GM18909 (cell line): ENCODE results near the gene PDLIM7.
"Not testable (repeated sequence)": the region's sequence is repeated elsewhere in the genome, so short reads cannot be mapped to it uniquely, and the experiment has no call there.

ENCODE experiments used
- ATAC-seq: cut with Tn5 transposase; IDR thresholded peaks from one replicate; pipeline ENCODE4 v1.9.1; 2021; ENCODE audit warnings: mild to moderate bottlenecking; ENCODE audit not compliant: unreplicated experiment, poor library complexity

The PDLIM7 gene

DNA sequence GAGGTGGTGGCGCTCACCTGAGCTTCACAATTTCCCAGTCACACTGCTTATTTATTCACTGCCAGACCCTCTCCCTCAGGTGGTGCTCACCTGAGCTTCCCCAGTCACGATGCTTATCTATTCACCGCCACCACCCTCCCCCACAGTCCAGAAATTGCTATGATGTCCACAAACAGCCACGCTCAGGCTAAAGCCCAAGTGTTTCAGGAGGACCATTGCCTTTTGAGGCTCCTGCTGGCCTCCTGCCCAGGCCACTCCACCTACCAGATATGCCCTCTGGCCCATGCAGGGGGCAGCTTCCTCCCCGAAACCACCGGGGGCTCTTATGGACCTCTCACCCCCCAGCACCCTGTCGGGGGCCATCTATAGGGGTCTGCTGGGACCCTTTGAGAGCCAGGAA, 4.6 kb downstream of the PDLIM7 start:
- ATAC-seq = no peak

DNA sequence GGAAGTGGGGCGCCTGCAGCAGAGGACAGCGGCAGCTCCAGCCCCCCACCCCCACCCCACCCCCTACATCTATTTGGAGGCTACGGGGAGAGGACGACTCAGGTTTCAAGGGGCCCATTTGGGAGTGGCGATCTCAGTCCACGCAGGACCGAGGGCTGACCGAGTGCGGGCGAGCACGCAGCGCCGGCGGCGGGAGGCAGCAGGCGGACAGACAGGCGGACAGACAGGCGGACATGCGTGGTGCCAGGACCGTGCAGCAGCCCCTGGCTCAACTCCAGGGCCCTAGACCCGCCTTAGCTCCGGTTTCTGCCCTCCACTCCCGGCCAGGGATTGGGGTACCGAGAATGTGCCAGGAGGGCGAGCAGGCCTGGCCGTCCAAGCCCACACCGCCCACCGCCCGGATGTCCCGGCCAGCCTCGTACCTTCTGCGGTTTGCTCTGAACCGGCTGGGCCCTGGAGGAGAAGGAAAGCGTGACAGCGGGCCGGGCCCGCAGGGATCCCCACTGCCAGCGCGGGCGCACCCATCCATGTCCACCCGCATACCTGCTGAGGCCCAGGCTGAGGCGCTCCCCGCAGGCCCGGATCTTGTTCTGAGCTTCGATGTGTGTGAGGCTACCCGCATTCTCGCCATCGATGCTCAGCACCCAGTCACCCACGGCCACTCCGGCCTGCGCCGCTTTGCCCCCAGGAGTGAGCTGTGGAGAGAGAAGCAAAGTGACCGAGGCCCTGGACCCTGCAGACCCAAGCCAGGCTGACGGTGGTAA, 5.2 kb downstream of the PDLIM7 start:
- no peak for ATAC-seq

DNA sequence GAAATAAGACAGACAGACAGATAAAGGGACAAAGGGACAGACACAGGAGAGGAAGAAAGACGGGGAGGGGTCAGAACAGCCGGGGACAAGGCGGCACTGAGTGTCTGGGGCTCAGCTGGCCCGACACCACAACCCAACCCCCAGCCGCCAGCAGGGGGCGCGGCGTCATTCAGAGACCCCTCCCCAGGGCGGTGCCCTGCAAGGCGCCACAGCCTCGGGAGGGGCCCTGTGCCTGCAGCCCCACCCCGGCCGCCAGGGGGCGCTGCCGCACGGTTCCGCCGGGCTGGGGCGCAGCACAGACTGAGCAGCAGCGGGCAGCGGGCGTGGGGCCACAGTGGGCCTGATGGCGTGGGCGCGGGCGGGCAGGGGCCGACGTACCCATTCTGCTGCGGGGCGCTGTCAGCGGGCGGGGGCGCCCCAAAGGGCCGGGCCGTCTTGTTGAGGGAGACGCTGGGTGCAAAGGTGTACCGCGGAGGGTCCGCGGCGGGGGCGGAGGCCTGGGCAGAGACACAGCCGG, 5.9 kb downstream of the PDLIM7 start:
- ATAC-seq = no peak

DNA sequence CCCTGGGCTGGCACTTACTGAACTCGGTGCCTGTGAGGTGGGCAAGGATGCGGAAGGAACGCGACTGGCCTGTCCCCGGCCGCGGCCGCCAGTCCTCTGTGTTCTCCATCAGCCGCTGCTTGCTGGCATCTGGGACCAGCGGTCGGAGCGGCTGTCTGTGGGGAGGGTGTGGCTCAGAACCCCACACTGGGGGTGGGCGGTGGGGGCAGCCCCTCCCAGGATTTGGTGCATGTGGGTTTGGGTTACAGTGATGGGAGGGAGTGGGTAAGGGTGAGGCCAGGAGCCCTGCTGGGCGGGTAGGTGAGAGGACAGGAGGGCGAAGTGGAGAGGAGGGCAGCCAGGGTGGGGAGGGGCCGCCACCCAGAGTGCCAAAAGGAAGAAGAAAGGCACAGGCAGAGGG, 6.4 kb downstream of the PDLIM7 start:
- ATAC-seq = no peak

DNA sequence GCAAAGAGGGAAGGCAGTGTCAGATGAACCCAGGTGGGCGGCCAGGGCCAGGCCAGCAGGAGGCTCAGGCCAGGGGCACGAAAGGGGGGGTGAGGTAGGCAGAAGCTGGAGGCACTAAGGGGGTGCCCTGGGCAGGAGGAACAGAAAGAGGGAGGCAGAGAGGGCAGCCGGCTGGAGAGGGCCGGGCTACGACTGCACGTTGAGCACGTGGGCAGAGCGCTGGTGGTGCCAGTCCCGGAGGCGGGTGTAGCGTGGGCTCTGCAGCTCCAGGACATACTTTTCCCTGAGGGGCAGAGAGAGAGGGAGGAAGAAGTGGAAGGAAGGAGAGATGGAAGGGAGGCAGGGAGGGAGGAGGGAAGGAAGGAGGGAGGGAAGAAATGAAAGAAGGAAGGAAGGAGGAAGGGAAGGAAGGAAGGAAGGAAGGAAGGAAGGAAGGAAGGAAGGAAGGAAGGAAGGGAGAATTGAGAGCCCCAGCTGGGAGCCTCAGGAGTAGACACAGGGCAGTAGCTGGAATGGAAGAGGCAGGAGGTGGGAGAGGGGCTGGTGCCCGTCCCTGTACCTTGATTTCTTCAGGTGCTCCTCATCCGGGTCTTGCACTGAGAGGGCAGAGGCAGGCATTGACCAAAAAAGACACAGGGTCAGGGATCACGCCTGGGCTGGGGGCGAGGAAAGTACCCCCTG, 7.0 kb downstream of the PDLIM7 start:
- ATAC-seq = no peak

DNA sequence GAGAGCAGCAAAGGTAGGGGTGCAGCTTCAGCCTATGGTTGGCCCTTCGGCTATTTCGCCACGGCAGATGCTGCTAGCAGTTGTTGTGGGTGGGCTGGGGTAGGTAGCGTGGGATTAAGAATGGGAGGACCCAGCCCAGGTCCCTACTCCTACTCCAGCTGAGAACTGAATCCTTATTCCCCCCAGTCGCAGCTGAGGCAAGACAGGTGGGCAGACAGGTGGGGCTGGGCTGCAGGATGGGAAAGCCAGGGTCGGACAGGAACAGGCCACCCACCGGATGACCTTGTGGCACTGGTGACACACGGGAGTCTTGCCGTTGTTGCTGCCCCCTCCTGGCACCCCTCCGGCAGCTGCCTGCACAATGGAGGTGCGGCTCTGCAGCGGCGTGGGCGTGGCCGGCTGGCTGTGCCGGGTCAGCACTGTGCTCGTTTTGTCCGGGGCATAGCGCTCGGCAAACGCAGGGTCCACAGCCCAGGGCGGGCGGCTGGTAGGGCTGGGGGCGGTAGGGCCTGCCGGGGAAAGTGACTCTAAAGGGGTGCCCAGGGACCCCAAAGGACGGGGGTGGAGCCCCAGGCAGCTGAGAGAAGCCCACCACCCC, 8.2 kb downstream of the PDLIM7 start:
- ATAC-seq = no peak

DNA sequence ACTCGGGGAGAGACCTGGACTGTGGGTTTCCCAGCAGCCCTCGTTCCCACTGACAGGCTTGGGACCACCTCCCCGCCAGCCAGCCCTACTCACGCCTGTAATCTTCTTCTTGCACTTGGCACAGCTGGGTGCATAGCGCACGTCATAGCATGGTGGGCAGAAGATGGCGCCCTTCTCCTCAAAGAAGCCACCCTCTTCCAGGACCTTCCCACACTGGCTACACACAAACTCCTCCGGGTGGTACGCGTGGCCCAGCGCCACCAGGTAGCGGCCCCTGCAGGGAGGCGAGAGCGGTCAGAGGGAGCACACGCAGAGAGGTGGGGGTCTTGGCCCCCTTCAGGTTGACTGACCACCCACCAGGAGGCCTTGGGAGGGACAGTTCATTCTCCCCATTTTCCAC, 9.4 kb downstream of the PDLIM7 start:
- no peak for ATAC-seq

DNA sequence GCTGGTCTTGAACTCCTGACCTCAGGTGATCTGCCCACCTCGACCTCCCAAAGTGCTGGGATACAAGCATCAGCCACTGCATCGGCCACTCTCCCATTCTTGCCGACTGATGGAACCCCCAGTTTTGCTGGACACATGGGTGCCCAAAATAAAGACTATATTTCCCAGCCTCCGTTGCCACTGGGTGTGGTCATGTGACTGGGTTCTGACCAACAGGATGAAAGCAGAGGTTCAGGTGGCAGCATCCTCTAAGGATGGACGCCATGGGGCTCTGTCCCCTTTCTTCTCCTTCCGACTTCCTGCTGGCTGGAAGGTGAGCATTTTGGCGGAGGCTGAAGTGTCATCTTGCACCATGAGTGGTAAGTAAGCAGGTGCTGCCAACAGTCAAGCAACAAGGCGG, 10.3 kb downstream of the PDLIM7 start:
- no peak for ATAC-seq

DNA sequence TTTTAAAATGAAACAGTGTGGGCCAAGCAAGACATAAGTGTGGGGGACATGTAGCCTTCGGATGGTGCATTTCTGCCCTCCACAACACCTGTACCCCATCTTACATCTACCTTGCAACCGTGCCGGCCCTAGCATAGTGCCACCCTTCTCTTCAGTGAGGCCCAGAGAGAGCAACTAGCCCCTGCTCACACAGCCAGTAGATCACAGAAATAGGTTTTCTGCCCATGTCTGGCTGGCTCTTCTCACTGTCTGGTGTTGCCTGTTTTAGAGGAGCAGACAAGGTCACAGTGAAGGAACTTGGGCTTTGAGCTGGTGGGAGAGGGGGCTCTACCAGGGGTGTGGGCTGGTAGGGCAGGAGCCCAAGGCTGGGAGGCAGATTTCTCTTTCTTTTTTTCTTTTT, 11.1 kb downstream of the PDLIM7 start:
- no peak for ATAC-seq

DNA sequence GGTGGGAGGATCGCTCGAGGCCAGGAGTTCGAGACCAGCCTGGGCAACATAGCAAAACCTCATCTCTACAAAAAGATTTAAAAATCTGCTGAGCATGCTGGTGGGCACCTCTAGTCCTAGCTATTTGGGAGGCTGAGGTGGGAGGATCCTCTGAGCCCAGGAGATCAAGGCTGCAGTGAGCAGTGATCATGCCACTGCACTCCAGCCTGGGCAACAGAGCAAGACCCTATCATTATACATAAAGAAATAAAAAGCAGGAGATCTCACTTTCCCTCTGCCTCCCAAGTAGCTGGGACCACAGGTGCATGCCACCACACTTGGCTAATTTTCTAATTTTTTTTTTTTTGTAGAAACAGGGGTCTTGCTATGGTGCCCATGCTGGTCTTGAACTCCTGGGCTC, 11.7 kb downstream of the PDLIM7 start:
- ATAC-seq = not testable (repeated sequence)

DNA sequence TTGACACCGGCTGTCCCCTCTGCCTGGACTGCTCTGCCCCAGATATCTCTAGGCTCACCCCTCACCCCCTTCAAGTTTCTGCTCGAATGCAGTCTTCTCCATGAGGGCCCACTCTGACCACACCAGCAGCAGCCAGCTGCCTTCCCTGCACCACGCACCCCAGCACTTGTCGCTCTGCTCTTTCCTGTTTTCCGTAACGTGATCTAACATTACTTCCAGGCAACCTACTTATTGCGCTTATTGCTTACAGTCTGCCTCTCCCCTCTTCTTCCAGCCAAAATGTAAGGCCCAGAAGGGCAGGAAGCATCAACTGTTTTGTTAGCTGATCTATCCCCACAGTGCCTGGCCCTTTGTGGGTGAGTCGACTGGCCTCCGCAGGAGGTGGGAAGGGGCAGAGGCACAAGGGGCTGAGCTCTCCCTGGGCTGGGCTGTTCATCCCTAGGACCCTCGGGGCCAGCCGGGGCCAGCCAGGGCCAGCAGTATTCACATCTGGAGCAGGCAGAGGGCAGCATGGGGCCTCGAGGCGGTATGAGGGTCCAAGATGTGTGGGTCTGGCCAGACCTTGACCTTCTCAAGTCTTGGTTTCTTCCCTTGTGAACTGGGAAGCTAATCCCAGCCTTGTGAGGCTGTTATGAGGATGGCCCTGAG, 12.4 kb downstream of the PDLIM7 start:
- no peak for ATAC-seq

DNA sequence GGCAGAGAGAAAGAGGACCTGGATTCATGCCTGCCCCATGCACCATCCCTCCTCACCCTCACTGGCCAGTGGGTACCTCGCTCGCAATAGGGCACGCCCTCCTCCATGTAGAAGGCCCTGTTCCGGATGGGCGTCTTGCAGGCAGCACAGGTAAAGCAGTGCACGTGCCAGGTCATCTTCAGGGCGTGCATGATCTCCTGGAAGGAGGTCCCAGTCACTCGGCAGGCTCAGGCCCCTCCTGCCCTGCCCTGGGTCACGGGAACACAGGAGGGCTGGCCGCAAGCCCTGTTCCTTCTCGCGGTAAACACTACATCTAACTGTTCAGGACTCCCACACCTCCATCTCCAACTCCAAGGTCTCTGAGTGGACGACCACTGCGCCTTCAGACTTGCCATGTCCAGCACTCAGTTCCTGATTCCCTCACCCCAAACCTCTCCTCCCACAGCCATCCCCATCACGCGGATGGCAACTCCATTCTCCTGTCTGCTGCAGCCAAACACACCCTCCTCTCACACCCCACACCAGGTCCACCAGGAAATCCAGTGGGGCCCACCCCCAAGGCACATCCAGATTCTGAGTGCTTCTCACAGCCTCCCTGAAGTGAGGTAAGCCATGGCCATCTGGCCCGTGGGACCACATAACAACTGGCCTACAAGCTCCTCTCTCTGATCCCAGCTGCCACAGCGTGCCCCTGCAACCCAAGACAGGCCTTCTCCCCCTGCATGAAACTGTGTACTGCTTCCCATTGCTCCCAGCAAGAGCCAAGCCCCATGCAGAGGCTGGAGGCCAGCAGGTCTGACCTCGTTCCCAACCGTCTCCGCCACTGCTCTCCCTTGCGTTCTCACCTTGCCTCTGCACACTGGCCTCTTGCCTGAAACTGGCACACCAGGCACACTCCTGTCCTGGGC, 13.2 kb downstream of the PDLIM7 start:
- no peak for ATAC-seq

DNA sequence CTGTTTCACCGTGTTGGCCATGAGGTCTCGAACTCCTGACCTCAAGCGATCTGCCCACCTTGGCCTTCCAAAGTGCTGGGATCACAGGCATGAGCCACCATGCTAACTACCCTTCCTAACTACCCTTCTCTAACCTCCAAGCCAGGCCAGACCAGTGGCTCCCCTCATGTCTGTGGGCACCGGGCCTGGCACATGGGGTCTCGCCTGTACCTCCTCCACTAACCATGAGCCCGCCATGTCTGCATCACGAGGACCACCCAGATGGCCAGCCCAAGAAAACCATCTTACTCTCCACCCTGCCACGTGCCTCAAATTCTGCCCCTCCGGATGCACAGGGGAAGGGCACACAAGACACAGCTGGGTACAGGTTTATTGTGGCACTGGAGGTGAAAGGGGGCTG, 14.4 kb downstream of the PDLIM7 start:
- ATAC-seq = no peak

DNA sequence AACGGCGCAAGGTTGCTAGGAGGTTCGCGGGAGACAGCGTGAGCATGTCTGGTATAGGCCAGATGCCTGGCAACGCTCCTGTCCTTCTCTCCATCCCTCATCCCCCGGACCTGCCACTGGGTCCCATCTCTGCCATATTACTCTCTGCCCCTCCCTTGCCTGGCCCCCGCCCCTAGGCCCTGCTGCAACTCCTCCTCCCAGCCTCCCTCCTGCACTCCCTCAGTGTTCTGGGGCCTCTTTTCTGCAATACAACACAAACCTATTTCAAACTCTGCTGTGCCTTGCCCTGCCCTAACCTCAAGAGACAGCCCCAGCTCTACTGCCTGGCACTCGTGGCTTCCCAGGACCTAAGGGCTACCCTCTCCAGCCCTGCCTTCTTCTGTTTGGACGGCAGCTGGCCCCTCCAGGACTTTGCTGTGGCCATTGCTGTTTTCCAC, 15.0 kb downstream of the PDLIM7 start:
- ATAC-seq = no peak

DNA sequence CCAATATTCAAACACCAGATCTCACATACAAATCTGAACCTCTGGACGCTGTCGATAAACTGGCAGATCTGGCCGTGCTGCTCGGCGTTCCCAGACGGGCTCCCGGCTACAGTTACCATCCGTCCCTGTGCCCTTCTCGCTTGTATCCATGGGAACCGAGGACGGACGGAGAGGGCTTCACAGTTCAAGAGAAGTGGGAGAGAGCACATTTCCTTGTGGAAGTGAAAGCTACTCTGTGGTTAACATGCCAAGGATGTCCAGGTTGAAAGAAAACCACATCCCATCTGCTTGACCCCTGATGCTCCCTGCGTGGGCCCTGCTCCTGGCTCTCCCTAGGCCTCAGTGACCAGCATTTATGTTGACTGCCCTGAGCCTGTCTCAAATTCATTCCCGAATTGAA, 17.6 kb downstream of the PDLIM7 start:
- no peak for ATAC-seq

DNA sequence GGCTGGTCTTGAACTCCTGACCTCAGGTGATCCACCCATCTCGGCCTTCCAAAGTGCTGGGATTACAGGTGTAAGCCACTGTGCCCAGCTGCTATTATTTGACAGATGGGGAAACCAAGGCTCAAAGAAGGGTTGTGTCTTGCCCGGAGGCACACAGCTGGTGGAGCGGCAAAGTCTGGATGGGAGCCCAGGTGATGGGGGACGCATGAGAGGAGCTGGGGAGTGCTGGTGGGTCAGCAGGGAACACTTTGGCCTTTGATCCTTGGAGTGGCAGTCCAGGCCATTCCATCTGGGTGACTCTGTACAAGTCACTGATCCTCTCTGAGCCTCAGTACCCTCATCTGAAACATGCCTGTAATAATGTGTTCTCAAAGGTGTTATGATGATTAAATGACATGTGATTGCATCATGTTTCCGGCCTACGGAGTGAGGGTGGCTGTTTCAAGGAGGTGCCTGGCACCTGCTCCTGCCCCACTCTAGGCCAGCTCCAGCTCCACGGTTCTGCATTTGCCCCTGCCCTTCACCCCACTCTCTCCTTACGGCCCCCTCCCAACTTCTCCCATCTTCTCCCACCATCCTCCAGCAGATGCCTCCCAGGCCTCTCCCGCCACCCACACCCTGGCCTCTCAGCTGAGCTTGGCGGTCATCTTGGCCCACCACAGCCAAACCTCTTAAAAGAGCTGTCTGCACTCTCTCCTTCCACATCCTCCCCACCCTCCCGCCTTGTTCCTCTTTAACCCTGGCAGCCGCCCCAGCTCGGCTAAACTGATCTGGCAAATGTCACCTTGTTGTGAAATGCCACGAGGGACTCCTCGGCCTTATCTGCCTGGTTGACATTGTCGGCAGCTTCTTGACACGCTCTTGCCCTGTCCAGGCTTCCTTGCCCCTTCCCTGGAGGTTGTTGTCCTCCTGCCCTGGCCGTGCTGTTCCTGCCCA, 18.4 kb downstream of the PDLIM7 start:
- no peak for ATAC-seq

DNA sequence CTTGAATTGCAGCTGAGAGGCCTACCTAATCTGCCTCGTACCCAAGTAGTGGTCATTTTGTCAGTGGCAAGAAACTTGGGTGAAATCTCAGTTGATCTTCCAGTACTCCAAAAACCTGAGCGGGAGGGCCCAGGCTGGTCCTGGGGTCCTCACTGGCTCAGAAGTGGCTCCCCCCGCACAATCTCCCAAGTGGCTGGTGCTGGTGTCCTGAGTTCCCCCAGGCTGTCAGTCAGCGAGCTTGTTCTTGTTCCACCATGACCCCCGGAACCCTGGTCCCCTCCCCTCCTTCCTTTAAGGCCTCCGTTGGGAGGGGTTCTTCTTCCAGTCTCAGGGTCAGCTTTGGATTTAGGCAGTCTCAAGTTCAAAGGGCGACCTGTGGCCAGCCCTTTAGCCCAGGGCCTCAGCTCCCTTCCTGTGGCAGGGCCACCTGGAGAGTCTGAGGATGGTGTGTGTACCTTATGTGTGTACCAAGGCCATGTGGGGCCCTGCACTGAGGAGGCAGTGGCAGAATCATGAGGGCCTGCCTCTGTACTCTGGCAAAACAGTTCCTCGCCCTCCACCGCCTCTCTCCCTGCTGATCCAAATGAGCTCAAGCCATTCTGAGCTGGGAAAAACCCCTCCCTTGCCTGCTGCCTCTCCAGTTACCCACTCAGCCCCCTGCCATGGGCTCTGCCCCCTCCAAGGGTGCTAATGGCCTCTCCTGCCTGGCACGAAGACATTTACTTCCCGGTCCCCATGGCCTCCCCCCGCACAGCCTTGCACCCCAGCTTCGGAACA, 19.5 kb downstream of the PDLIM7 start:
- ATAC-seq = no peak
